H4 (cell line): ENCODE data around the gene OTOG. TPM values are rescaled to one million over a fixed set of nuclear protein-coding genes. Genes with fewer than 3 reads are reported as not detected.

Experiments
- DNase-seq: peaks from one replicate; pipeline ENCODE4 v3.0.0-alpha.2; 2015; ENCODE audit warnings: low spot score
- total RNA-seq: library from RNA; depleted of rRNA; stranded (reverse); fragments of >200 nt; shearing (Covaris generic); gene quantifications from 2 replicates; pipeline ENCODE4 v1.2.3, GENCODE V29; 2014

Gene OTOG
- total RNA-seq, 1 experiment from 2014 or later: not detected

DNA sequence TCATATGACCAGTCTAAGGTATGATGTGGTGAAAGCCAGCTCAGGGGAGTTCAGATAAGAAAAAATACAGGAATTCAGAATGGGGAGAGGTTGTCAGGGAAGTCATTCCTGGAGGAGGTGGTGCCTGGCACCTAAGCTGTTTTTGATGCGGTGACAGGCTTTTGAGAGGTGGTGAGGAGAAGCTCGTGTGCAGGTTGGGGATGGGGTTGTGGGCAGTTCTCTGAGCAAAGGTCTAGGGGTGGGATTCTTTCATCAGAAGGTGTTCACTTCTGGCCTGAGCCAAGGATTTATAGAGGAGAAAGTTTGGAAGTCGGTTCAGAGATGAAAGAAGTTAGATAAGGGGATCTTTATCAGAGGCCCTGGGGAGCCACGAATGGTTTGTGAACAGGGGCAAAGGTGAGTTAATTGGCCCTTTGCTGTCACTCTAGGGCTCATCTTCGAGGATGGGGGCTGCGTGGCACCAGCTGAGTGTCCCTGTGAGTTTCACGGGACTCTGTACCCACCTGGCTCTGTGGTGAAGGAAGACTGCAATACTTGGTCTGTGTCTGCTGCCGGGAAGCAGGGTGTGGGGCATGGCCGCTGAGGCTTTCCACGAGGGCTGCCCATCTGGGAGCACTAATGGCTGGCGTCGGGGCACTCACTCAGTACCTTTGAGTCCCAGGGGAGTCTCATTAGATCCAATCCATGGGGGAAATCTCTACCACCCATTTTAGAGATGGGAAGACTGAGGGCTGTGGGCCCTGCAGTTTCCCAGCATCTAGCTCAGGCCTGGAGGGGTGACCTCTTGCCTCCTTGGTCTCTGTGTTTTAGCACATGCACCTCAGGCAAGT is 13.4 kb downstream of the OTOG start:
- no peak for DNase-seq

- DNase-seq: no peak
Measured at GRCh38 chr11:17561111-17561415, 14.0 kb downstream of the OTOG start.

DNA sequence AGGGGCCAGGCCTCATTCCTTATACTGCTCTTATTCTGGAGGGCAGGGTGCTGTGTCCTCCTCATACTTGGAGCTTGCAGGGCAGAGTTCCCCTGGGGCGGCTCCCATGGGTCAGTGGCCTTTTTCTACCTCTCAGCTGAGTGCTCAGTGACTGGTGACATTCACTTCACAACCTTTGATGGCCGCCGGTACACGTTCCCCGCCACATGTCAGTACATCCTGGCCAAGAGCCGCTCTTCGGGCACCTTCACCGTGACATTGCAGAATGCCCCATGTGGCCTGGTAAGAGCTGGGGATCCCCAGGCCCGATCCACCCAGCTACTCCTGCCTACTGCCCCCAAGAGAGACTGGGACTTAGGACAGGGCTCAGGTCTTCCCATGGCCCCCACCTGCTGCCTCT is 14.5 kb downstream of the OTOG start:
- DNase-seq: no peak

DNA sequence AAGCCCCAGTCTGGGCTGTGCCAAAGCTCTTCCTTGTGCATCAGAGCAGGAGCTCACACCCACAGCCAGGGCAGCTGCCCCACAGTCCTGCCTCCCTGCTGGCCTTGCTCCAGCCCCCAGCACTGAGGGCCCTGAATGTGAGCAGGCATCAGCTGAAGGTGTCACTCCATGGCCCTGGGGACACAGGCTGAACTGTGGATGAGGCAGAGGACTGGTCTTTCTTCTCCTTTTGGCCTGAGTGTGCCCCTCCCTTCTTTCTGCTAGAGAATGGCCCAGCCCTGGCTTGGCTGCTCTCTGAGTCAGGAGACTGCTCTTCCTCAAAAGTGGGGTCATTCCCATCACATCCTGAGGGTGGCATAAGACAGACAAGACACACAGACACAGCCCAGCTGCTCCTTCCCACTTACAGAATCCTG is 16.2 kb downstream of the OTOG start:
- no peak for DNase-seq

GRCh38 chr11:17563961-17564686 is 17.1 kb downstream of the OTOG start:
- no peak for DNase-seq

- no peak for DNase-seq
Measured at GRCh38 chr11:17564687-17565042, 17.6 kb downstream of the OTOG start.

GRCh38 chr11:17568944-17569343 is 21.9 kb downstream of the OTOG start:
- DNase-seq: no peak

DNA sequence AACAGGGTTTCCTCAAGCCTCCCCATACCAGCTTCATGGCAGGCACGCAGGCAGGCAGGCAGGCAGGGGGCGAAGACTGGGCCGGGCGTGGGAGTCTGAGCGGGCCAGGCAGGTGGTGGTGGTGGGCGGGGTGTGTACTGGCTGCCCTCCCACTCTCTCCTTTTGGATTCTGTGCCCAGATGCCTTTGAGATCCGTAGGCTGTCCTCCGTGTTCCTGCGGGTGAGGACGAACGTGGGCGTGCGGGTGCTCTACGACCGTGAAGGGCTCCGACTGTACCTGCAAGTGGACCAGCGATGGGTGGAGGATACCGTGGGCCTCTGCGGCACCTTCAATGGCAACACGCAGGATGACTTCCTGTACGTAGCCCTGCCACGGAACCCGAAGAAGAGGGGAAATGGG is 23.0 kb downstream of the OTOG start:
- DNase-seq: no peak

DNA sequence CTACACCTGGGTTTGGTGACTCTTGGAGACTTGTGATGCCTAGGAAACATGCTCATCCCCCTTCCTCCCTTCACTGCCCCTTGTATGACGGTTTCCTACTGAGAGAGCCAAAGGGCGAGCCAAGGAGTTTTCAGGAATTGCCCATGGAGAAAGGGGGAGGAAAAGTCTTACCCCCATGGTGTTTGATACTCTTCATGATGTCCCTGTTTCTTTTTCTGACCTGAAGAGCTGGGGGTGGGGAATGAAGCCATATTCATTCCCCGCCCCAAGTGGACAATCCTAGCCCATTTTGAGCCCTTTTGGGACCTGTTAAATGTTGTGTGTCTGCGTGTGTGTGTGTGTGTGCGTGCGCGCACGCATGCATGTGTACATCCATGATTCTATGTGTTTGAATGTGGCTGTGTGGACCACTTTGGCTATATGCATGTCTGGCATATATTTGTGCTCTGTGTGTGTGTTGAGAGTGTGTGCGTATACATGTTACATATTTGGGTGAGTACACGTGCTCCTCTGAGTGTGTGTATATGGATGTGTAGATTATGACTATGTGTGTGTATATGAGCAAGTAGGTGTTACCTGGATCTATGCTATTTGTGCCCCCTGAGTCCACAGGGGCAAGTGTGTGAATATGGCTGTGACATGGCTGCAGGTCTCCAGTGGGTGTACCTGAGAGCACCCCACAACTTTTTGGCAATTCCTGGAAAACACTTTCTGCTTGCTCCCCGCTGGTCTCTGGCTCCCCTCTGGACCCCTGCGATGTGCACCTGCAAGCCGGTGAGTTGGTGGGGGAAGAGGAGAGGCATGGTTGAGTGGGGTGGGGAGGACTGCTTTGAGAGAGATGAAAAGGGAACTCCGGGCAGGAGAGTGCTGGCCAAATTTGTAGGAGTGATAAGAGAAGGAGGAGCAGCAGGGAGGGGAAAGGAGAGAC is 24.6 kb downstream of the OTOG start:
- DNase-seq: no peak

DNA sequence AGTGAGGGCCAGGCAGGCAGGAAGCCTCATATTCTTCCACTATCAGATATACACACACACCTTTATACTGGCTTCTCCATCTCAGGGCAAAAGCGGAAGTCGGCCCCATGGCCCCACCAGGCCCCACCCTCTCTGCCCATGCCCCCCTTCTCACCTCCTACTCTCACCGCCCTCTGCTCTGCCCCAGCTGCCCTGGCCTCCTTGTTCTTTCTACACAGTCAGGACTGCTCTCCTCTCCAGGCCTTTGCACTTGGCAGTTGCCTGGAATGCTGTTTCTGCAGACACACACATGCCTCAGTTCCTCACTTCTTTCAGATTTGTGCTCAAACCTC is 25.3 kb downstream of the OTOG start:
- DNase-seq: no peak

- DNase-seq: no peak
Measured at GRCh38 chr11:17572791-17573460, 25.9 kb downstream of the OTOG start.

DNA sequence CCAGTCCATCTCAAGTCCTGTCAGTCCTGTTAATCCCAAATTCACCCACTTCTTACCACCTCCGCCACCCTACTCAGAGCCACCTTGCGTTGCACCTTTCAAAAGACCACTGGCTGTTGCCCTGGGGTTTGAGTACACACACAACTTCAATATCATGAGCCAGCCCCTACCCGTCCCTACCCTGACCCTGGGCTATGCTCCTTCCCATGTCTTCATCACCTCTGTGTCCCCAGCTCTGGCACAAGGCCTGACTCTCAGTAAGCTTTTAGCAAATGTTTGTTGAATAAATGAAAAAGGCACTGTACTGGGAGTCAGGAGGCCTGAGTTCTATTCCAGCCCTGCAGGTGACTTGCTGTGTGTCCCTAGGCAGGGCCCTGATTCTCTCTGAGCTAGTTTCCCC is 26.5 kb downstream of the OTOG start:
- DNase-seq: no peak

- no peak for DNase-seq
Measured at GRCh38 chr11:17574141-17575091, 27.4 kb downstream of the OTOG start.

- no peak for DNase-seq
Measured at GRCh38 chr11:17575431-17576425, 28.7 kb downstream of the OTOG start.

DNA sequence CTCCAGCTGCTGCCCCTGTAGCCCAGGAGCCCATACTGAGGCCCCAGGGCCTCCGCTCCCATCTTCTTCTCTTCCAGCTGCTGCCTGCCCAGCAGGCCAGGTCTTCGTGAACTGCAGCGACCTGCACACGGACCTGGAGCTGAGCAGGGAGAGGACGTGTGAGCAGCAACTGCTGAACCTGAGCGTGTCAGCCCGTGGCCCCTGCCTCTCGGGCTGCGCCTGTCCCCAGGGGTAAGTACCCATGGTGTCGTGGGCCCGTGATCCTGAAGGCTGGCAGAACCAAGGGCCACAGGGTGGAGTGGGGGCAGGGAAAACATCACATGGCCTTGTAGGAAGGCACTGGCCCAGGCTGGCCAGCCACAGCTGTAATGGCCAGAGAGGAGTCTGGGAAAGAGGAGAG is 31.2 kb downstream of the OTOG start:
- no peak for DNase-seq

GRCh38 chr11:17578958-17579357 is 31.9 kb downstream of the OTOG start:
- no peak for DNase-seq

- DNase-seq: no peak
Measured at GRCh38 chr11:17579451-17579850, 32.4 kb downstream of the OTOG start.

- no peak for DNase-seq
Measured at GRCh38 chr11:17580271-17580670, 33.2 kb downstream of the OTOG start.

GRCh38 chr11:17581036-17581731 is 34.1 kb downstream of the OTOG start:
- DNase-seq: no peak
